Fibroblast of lung (primary cell): Measurements from ENCODE around the gene IFI27. TPM values are rescaled to one million over a fixed set of nuclear protein-coding genes. Genes with fewer than 3 reads are reported as not detected.

Experiments used
- DNase-seq, 2 donors: peaks; one replicate each; pipeline versions ENCODE4 v3.0.0 to v3.0.0-alpha.2; 2010; ENCODE audit warnings: low read depth in 2 of 2
- H2AFZ ChIP-seq: 2 replicates; pipeline ENCODE4 v1.5.1; 2012; ENCODE audit warnings: low read length, control low read depth, inconsistent platforms
- H3K27ac ChIP-seq: 2 replicates; pipeline ENCODE4 v1.5.1; 2011; ENCODE audit warnings: low read length, control low read depth; ENCODE audit not compliant: insufficient read depth
- H3K27me3 ChIP-seq: 2 replicates; pipeline ENCODE4 v1.5.1; 2011; ENCODE audit warnings: mild to moderate bottlenecking, low read length; ENCODE audit not compliant: control insufficient read depth, insufficient read depth
- H3K36me3 ChIP-seq: 2 replicates; pipeline ENCODE4 v1.5.1; 2011; ENCODE audit warnings: low read length; ENCODE audit not compliant: control insufficient read depth, insufficient read depth
- H3K4me1 ChIP-seq: 2 replicates; pipeline ENCODE4 v1.5.1; 2011; ENCODE audit warnings: low read length; ENCODE audit not compliant: control insufficient read depth, insufficient read depth; ENCODE audit errors: extremely low read depth
- H3K4me2 ChIP-seq: 2 replicates; pipeline ENCODE4 v1.5.1; 2011; ENCODE audit warnings: low read length, control low read depth; ENCODE audit not compliant: insufficient read depth; ENCODE audit errors: extremely low read depth
- H3K4me3 ChIP-seq, 4 experiments: fragments of 200-600 bp in 1 of 4; sonication (generic) in 1 of 4; replicated peaks in 1 of 4; 2 replicates each; pipeline ENCODE4 v1.5.1; 2011 to 2016; ENCODE audit warnings: low read length in 4 of 4, low read depth in 3 of 4, mild to moderate bottlenecking in 3 of 4, control low read depth in 2 of 4, inconsistent platforms in 1 of 4, mixed read lengths in 1 of 4; ENCODE audit not compliant: insufficient read depth in 1 of 4; ENCODE audit errors: control extremely low read depth in 1 of 4
- H3K79me2 ChIP-seq: 2 replicates; pipeline ENCODE4 v1.5.1; 2012; ENCODE audit warnings: mild to moderate bottlenecking, low read length, inconsistent platforms; ENCODE audit not compliant: control insufficient read depth, insufficient read depth
- H3K9ac ChIP-seq: 2 replicates; pipeline ENCODE4 v1.5.1; 2011; ENCODE audit warnings: mild to moderate bottlenecking, low read length, control low read depth; ENCODE audit not compliant: insufficient read depth
- H3K9me3 ChIP-seq: 2 replicates; pipeline ENCODE4 v1.5.1; 2012; ENCODE audit warnings: low read depth, low read length; ENCODE audit not compliant: control insufficient read depth, insufficient read depth
- H4K20me1 ChIP-seq: 2 replicates; pipeline ENCODE4 v1.5.1; 2011; ENCODE audit warnings: low read length; ENCODE audit not compliant: control insufficient read depth, insufficient read depth; ENCODE audit errors: extremely low read depth
- CTCF ChIP-seq, 2 donors: IDR thresholded peaks in 1 of 2; conservative IDR thresholded peaks in 1 of 2; 1 replicate in 1 of 2; 2 replicates in 1 of 2; pipeline ENCODE4 v1.5.1; 2011 to 2012; ENCODE audit warnings: low read length in 2 of 2, control low read depth in 1 of 2, inconsistent platforms in 1 of 2, low read depth in 1 of 2, mild to moderate bottlenecking in 1 of 2
- EZH2 ChIP-seq: IDR thresholded peaks from 2 replicates; pipeline ENCODE4 v1.5.1; 2012; ENCODE audit warnings: low read length, control low read depth, mild to moderate bottlenecking; ENCODE audit errors: missing control alignments
- polyA plus RNA-seq, 2 donors: library from polyadenylated mRNA; depleted of rRNA in 1 of 2; stranded (reverse) in 1 of 2; unstranded in 1 of 2; fragments of >200 nt; gene quantifications; 2 replicates each; pipeline ENCODE4 v1.2.1, GENCODE V29; 2011 to 2012; ENCODE audit warnings: missing spikeins in 1 of 2
- total RNA-seq: library from RNA; depleted of rRNA; stranded (reverse); fragments of >200 nt; gene quantifications from 2 replicates; pipeline ENCODE4 v1.2.1, GENCODE V29; 2014

Gene IFI27
- total and polyA plus RNA-seq, 2 donors (not counting 1 experiment from before 2014, with no cell fraction given) = 7.9 to 32.2 TPM

- Histone ChIP-seq H3K27me3 (peaks cover 3% of the 10 kb centered on the region), H3K27ac (no peak overlapping the region), H3K9me3 (no peaks in the 10 kb centered on the region), H3K9ac (no peak overlapping the region), H3K4me3 (no peak overlapping the region), H3K36me3 (no peaks in the 10 kb centered on the region), H4K20me1 (no peaks in the 10 kb centered on the region), H2AFZ (no peak overlapping the region), H3K4me2 (no peak overlapping the region), H3K4me1 (no peaks in the 10 kb centered on the region), H3K79me2 (no peaks in the 10 kb centered on the region)
- no peak for TF ChIP-seq EZH2
- no peak for TF ChIP-seq CTCF (conservative IDR thresholded peaks at IDR 0.05 in 1 of 2, IDR thresholded peaks at IDR 0.05 in 1 of 2; ENCODE audit: low read depth in 1 of 2, low read length in 2 of 2)
- no peak for DNase-seq
Measured at GRCh38 chr14:94115631-94116030, 5.1 kb downstream of the IFI27 start.

GRCh38 chr14:94116701-94117100 is 6.2 kb downstream of the IFI27 start:
- no peak overlapping the region for H3K4me3 ChIP-seq
- no peak overlapping the region for H3K27ac ChIP-seq
- peaks cover 2% of the 10 kb centered on the region for H3K4me1 ChIP-seq
- no peaks in the 10 kb centered on the region for H3K36me3 ChIP-seq
- TF ChIP-seq EZH2 = no peak
- no peak for TF ChIP-seq CTCF (conservative IDR thresholded peaks at IDR 0.05 in 1 of 2, IDR thresholded peaks at IDR 0.05 in 1 of 2; ENCODE audit: low read depth in 1 of 2, low read length in 2 of 2)
- H3K27me3 ChIP-seq = peaks cover 3% of the 10 kb centered on the region
- no peak overlapping the region for H2AFZ ChIP-seq
- DNase-seq = no peak
- no peaks in the 10 kb centered on the region for H4K20me1 ChIP-seq
- no peak overlapping the region for H3K9ac ChIP-seq
- H3K79me2 ChIP-seq = no peaks in the 10 kb centered on the region
- H3K9me3 ChIP-seq = no peaks in the 10 kb centered on the region
- H3K4me2 ChIP-seq = no peak overlapping the region

- Histone ChIP-seq H3K27me3 (peaks cover 3% of the 10 kb centered on the region), H3K9ac (no peak overlapping the region), H3K4me1 (peaks cover 2% of the 10 kb centered on the region), H3K4me3 (no peak overlapping the region), H3K4me2 (no peak overlapping the region), H3K9me3 (no peaks in the 10 kb centered on the region), H4K20me1 (no peaks in the 10 kb centered on the region), H3K36me3 (no peaks in the 10 kb centered on the region), H3K79me2 (no peaks in the 10 kb centered on the region), H3K27ac (no peak overlapping the region), H2AFZ (no peak overlapping the region)
- DNase-seq = no peak
- TF ChIP-seq CTCF (conservative IDR thresholded peaks at IDR 0.05 in 1 of 2, IDR thresholded peaks at IDR 0.05 in 1 of 2; ENCODE audit: low read depth in 1 of 2, low read length in 2 of 2) (no peak), EZH2 (no peak)
Measured at GRCh38 chr14:94117856-94118255, 7.3 kb downstream of the IFI27 start.
